Lung (tissue), 12 donors: ENCODE measurements around the gene AIFM3. TPM values are rescaled to one million over a fixed set of nuclear protein-coding genes. Genes with fewer than 3 reads are reported as not detected.
"Not testable (repeated sequence)": the region's sequence is repeated elsewhere in the genome, so short reads cannot be mapped to it uniquely, and the experiment has no call there.

ENCODE experiments used
- ATAC-seq: fragments of 200-7000 bp; cut with Tn5 transposase; one replicate; pipeline ENCODE4 v1.9.1; 2020; ENCODE audit warnings: moderate number of reproducible peaks; ENCODE audit not compliant: insufficient read depth, low FRiP score
- DNase-seq, 3 donors: peaks; one replicate each; pipeline ENCODE4 v3.0.0-alpha.2; 2013 to 2017
- H3K27ac ChIP-seq, 2 donors: one replicate each; pipeline ENCODE4 v1.5.1; 2013; ENCODE audit warnings: mild to moderate bottlenecking in 2 of 2, moderate library complexity in 2 of 2, control low read depth in 1 of 2, inconsistent platforms in 1 of 2, low read depth in 1 of 2, low read length in 1 of 2
- H3K27me3 ChIP-seq, 3 donors: one replicate each; pipeline ENCODE4 v1.5.1; 2013; ENCODE audit warnings: low read length in 2 of 3; ENCODE audit not compliant: control insufficient read depth in 3 of 3, insufficient read depth in 3 of 3
- H3K36me3 ChIP-seq, 4 donors: one replicate each; pipeline ENCODE4 v1.5.1; 2013; ENCODE audit warnings: low read length in 4 of 4, mild to moderate bottlenecking in 1 of 4, moderate library complexity in 1 of 4; ENCODE audit not compliant: control insufficient read depth in 4 of 4, insufficient read depth in 4 of 4
- H3K4me1 ChIP-seq, 5 donors: one replicate each; pipeline ENCODE4 v1.5.1; 2013; ENCODE audit warnings: low read length in 5 of 5, mild to moderate bottlenecking in 2 of 5, moderate library complexity in 1 of 5; ENCODE audit not compliant: control insufficient read depth in 5 of 5, insufficient read depth in 5 of 5
- H3K4me3 ChIP-seq: one replicate; pipeline ENCODE4 v1.5.1; 2013; ENCODE audit warnings: mild to moderate bottlenecking, control low read depth, moderate library complexity
- H3K9ac ChIP-seq, 2 donors: one replicate each; pipeline ENCODE4 v1.5.1; 2013; ENCODE audit warnings: low read length in 2 of 2, control low read depth in 1 of 2; ENCODE audit not compliant: insufficient read depth in 1 of 2
- H3K9me3 ChIP-seq, 4 donors: one replicate each; pipeline ENCODE4 v1.5.1; 2013; ENCODE audit warnings: low read length in 3 of 4, mild to moderate bottlenecking in 1 of 4, moderate library complexity in 1 of 4; ENCODE audit not compliant: control insufficient read depth in 4 of 4, insufficient read depth in 3 of 4
- WGBS, 2 donors: extraction: QIAGEN DNeasy Blood & Tissue Kit; methylation state at CpG; one replicate each; pipeline ENCODE4 v1.1.7; 2013; 5-methylcytosine and 5-hydroxymethylcytosine counted together
- polyA plus RNA-seq, 2 donors: library from polyadenylated mRNA; stranded (reverse); fragments of 200-250 nt; gene quantifications; one replicate each; pipeline ENCODE4 v1.2.1, GENCODE V29; 2013
- total RNA-seq, 2 donors: library from RNA; depleted of rRNA in 1 of 2; stranded (reverse); fragments of >200 nt in 1 of 2; gene quantifications; one replicate each; pipeline ENCODE4 v1.2.1, GENCODE V29; 2014 to 2021
- TF ChIP-seq, protein P1 (sequence below): IDR thresholded peaks from 2 replicates; pipeline ENCODE4 v1.5.1; 2012; ENCODE audit warnings: mild to moderate bottlenecking; ENCODE audit errors: control extremely low read depth, extremely low read depth
- donor health status: control.
- donor health status: control.
- donor health status: Bipolar disorder and iron deficiency.
- donor health status: healthy.
- donor health status: DM: yes; HTN: yes; CAD: no.

The AIFM3 gene
- total and polyA plus RNA-seq, 4 donors: 0.48 to 7.5 (median 4.8) TPM

DNA sequence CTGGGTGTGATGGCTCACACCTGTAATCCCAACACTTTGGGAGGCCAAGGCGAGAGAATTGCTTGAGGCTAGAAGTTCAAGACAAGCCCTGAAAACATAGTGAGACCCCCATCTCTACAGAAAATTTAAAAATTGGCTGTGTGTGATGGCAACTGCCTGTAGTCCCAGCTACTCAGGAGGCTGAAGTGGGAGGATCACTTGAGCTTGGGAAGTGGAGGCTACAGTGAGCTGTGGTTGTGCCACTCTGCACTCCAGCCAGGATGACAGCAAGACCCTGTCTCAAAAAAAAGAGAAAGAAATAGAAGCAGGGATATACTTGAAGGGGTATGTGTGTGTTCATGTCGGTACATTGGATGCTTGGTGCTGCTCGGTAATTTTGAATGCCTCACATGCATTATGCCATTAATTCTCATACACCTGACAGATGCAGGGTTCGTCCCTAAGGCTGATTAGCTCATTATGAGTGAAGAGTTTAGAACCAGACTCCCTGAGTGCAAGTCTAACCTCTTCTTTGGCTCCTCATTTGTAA, 35.9 kb upstream of the AIFM3 start:
- TF ChIP-seq, protein P1, sequence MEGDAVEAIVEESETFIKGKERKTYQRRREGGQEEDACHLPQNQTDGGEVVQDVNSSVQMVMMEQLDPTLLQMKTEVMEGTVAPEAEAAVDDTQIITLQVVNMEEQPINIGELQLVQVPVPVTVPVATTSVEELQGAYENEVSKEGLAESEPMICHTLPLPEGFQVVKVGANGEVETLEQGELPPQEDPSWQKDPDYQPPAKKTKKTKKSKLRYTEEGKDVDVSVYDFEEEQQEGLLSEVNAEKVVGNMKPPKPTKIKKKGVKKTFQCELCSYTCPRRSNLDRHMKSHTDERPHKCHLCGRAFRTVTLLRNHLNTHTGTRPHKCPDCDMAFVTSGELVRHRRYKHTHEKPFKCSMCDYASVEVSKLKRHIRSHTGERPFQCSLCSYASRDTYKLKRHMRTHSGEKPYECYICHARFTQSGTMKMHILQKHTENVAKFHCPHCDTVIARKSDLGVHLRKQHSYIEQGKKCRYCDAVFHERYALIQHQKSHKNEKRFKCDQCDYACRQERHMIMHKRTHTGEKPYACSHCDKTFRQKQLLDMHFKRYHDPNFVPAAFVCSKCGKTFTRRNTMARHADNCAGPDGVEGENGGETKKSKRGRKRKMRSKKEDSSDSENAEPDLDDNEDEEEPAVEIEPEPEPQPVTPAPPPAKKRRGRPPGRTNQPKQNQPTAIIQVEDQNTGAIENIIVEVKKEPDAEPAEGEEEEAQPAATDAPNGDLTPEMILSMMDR: no peak
- no peak overlapping the region for H3K9ac ChIP-seq
- H3K27ac ChIP-seq: no peak overlapping the region
- H3K27me3 ChIP-seq: no peaks in the 10 kb centered on the region
- H3K9me3 ChIP-seq: no peaks in the 10 kb centered on the region
- 89 to 96% methylated on average over 4 of the region's 4 CpGs for WGBS, 2 donors
- no peak overlapping the region for H3K4me3 ChIP-seq
- ATAC-seq (no peak), DNase-seq (no peak)
- H3K36me3 ChIP-seq: peaks cover 2 to 9% (median 5%) of the 10 kb centered on the region in 4 donors
- H3K4me1 ChIP-seq: peaks cover 0 to 2% (median 2%) of the 10 kb centered on the region in 5 donors

DNA sequence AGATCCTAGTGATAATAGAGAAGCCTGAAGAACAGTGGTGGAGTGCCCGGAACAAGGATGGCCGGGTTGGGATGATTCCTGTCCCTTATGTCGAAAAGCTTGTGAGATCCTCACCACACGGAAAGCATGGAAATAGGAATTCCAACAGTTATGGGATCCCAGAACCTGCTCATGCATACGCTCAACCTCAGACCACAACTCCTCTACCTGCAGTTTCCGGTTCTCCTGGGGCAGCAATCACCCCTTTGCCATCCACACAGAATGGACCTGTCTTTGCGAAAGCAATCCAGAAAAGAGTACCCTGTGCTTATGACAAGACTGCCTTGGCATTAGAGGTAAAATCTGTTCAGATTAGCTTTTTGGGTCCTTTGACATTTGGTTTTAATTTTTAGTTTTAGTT, 33.1 kb upstream of the AIFM3 start:
- H3K9ac ChIP-seq: no peak overlapping the region
- no peak overlapping the region for H3K27ac ChIP-seq
- H3K36me3 ChIP-seq: peaks cover 4 to 14% (median 8%) of the 10 kb centered on the region in 4 donors
- ATAC-seq (no peak), DNase-seq (no peak)
- H3K27me3 ChIP-seq: no peaks in the 10 kb centered on the region
- no peak overlapping the region for H3K4me3 ChIP-seq
- WGBS, 2 donors: 94 to 96% methylated on average over 7 of the region's 7 CpGs
- TF ChIP-seq, protein P1: no peak
- no peaks in the 10 kb centered on the region for H3K9me3 ChIP-seq
- H3K4me1 ChIP-seq: peaks cover 0 to 8% (median 4%) of the 10 kb centered on the region in 5 donors

DNA sequence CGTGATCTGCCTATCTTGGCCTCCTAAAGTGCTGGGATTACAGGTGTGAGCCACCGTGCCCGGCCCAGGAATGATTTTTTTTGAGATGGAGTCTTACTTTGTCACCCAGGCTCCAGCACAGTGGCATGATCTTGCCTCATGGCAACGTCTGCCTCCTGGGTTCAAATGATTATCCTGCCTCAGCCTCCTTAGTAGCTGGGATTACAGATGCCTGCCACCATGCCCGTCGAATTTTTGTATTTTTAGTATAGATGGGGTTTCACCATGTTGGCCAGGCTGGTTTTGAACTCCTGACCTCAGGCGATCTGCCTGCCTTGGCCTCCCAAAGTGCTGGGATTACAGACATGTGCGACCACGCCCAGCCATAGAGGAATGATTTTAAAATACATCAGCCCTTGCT, 32.0 kb upstream of the AIFM3 start:
- not testable (repeated sequence) for H3K27ac ChIP-seq, H3K9ac ChIP-seq, H3K9me3 ChIP-seq, H3K27me3 ChIP-seq, DNase-seq, H3K4me3 ChIP-seq, ATAC-seq
- H3K4me1 ChIP-seq: peaks cover 0 to 10% (median 4%) of the 10 kb centered on the region in 5 donors
- WGBS, 2 donors: 93 to 96% methylated on average over 9 of the region's 9 CpGs
- H3K36me3 ChIP-seq: peaks cover 4 to 14% (median 8%) of the 10 kb centered on the region in 4 donors

DNA sequence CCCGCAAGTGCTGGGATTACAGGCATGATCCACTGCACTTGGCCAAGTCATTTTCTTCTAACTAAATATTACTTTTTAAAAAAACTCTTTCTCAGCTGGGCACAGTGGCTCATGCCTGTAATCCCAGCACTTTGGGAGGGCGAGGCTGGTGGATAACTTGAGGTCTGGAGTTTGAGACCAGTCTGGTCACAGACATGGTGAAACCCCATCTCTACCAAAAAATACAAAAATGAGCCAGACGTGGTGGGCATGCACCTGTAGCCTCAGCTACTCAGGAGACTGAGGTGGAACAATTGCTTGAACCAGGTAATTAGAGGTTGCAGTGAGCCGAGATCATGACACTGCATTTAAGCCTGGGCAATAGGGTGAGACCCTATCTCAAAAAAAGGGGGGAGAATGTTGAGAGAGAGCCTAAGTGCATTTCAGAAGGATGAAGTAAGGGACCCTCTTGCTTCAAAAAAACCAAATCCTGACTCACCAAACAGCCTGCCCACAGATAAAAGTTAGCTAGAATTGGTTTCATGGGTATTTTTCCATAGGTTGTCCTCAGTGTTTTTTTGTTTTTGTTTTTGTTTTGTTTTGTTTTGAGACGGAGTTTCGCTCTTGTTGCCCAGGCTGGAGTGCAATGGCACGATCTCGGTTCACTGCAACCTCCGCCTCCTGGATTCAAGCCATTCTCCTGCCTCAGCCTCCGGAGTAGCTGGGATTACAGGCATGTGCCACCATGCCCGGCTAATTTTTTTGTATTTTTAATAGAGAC, 31.1 kb upstream of the AIFM3 start:
- H3K4me1 ChIP-seq: peaks cover 0 to 17% (median 6%) of the 10 kb centered on the region in 5 donors
- H3K4me3 ChIP-seq, ATAC-seq, H3K9ac ChIP-seq, H3K9me3 ChIP-seq, H3K27me3 ChIP-seq, H3K27ac ChIP-seq, DNase-seq: not testable (repeated sequence)
- peaks cover 4 to 14% (median 8%) of the 10 kb centered on the region in 4 donors for H3K36me3 ChIP-seq
- 82 to 92% methylated on average over 11 of the region's 11 CpGs for WGBS, 2 donors
